GM12878 (cell line): ENCODE measurements around the gene ST6GALNAC3.

Experiments
- BMI1 ChIP-seq: fragments of 450-650 bp; IDR thresholded peaks from 2 replicates; pipeline ENCODE4 v1.6.1; 2016; ENCODE audit warnings: mild to moderate bottlenecking, moderate library complexity, borderline replicate concordance
- POLR2AphosphoS5 ChIP-seq: IDR thresholded peaks from 2 replicates; pipeline ENCODE4 v1.6.1; 2011; ENCODE audit warnings: mild to moderate bottlenecking, low read length, inconsistent platforms
- SREBF1 ChIP-seq: IDR thresholded peaks from 2 replicates; pipeline ENCODE4 v1.6.1; 2012; ENCODE audit warnings: mild to moderate bottlenecking, low read length
- TF ChIP-seq, protein P1 (sequence below): IDR thresholded peaks from 2 replicates; pipeline ENCODE4 v1.6.1; 2012; ENCODE audit warnings: low read depth, low read length, improper control_type of control experiment
- TF ChIP-seq, protein P2 (sequence below), 3 experiments: IDR thresholded peaks in 2 of 3; conservative IDR thresholded peaks in 1 of 3; 2 replicates each; pipeline ENCODE4 v1.5.1; 2011; ENCODE audit warnings: low read depth in 3 of 3, low read length in 3 of 3, mild to moderate bottlenecking in 3 of 3, control low read depth in 2 of 3, moderate library complexity in 2 of 3, inconsistent platforms in 1 of 3, mixed read lengths in 1 of 3; ENCODE audit not compliant: control insufficient read depth in 2 of 3, insufficient read depth in 1 of 3; ENCODE audit errors: extremely low read depth in 1 of 3

DNA sequence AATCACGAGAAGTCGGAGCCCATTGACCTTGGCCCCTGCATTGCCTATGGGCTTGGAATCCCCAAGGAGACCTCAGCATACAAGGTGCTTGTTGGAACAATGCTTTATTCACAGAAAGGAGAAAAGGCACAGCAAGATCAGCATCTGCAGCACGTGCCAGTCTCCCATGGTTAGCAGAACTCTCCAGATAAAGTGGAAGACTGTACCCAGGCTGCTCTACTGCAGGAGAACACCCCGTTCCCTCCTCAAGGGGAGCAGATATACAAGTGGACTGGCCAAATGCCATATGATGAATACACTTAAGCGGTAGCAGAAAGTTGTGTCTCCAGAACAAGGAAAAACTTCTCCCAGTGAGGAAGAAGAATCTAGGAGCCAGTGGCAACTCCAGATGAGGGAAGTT is 53.5 kb downstream of the ST6GALNAC3 start:
- TF ChIP-seq BMI1 (no peak), POLR2AphosphoS5 (no peak), SREBF1 (no peak)
- TF ChIP-seq, protein P1, sequence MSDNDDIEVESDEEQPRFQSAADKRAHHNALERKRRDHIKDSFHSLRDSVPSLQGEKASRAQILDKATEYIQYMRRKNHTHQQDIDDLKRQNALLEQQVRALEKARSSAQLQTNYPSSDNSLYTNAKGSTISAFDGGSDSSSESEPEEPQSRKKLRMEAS, result no peak
- TF ChIP-seq, protein P2, sequence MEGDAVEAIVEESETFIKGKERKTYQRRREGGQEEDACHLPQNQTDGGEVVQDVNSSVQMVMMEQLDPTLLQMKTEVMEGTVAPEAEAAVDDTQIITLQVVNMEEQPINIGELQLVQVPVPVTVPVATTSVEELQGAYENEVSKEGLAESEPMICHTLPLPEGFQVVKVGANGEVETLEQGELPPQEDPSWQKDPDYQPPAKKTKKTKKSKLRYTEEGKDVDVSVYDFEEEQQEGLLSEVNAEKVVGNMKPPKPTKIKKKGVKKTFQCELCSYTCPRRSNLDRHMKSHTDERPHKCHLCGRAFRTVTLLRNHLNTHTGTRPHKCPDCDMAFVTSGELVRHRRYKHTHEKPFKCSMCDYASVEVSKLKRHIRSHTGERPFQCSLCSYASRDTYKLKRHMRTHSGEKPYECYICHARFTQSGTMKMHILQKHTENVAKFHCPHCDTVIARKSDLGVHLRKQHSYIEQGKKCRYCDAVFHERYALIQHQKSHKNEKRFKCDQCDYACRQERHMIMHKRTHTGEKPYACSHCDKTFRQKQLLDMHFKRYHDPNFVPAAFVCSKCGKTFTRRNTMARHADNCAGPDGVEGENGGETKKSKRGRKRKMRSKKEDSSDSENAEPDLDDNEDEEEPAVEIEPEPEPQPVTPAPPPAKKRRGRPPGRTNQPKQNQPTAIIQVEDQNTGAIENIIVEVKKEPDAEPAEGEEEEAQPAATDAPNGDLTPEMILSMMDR (IDR thresholded peaks at IDR 0.05 in 2 of 3, conservative IDR thresholded peaks at IDR 0.05 in 1 of 3; ENCODE audit: control insufficient read depth in 2 of 3, extremely low read depth in 1 of 3, insufficient read depth in 1 of 3, low read depth in 3 of 3, low read length in 3 of 3), result no peak
